K562 (cell line): ENCODE measurements around the gene LAX1. TPM values are rescaled to one million over a fixed set of nuclear protein-coding genes. Genes with fewer than 3 reads are reported as not detected.

Experiments
- CBFA2T3 ChIP-seq: fragments of 450-650 bp; IDR thresholded peaks from 2 replicates; pipeline ENCODE4 v1.6.1; 2017
- CBFB ChIP-seq: sonication (generic); formaldehyde crosslinking; IDR thresholded peaks from 2 replicates; pipeline ENCODE4 v1.4.0; 2020; ENCODE audit warnings: mild to moderate bottlenecking, missing genetic modification reagents
- ETS2 ChIP-seq: IDR thresholded peaks from 2 replicates; pipeline ENCODE4 v1.6.1; 2016; ENCODE audit warnings: borderline replicate concordance, missing genetic modification characterization, mild to moderate bottlenecking, moderate library complexity, missing compliant biosample characterization; ENCODE audit not compliant: poor library complexity, severe bottlenecking
- GATAD2A ChIP-seq: fragments of 450-650 bp; IDR thresholded peaks from 2 replicates; pipeline ENCODE4 v1.6.1; 2017
- HSF4 ChIP-seq: fragments of 250-450 bp; sonication (Bioruptor Pico); IDR thresholded peaks from 2 replicates; pipeline ENCODE4 v2.1.2; 2022; ENCODE audit warnings: mild to moderate bottlenecking, moderate library complexity, borderline replicate concordance
- MLLT1 ChIP-seq, 2 experiments: fragments of 450-650 bp; IDR thresholded peaks; 2 replicates each; pipeline ENCODE4 v1.6.1; 2016
- MLX ChIP-seq, 2 experiments: fragments of 450-650 bp in 1 of 2; sonication (generic) in 1 of 2; formaldehyde crosslinking; conservative IDR thresholded peaks; 2 replicates each; pipeline versions ENCODE4 v1.4.0 to v1.8.1; 2020 to 2022; ENCODE audit warnings: mild to moderate bottlenecking in 1 of 2, missing genetic modification reagents in 1 of 2
- NCOA6 ChIP-seq: fragments of 450-650 bp; IDR thresholded peaks from 2 replicates; pipeline ENCODE4 v1.6.1; 2017; ENCODE audit warnings: mild to moderate bottlenecking
- SIN3B ChIP-seq: fragments of 450-650 bp; IDR thresholded peaks from 2 replicates; pipeline ENCODE4 v1.6.1; 2017; ENCODE audit warnings: low read depth, mild to moderate bottlenecking, moderate library complexity
- TFAM ChIP-seq: fragments of 250-450 bp; sonication (Bioruptor Pico); conservative IDR thresholded peaks from 2 replicates; pipeline ENCODE4 v1.5.0; 2021; ENCODE audit warnings: mild to moderate bottlenecking, moderate library complexity
- THRAP3 ChIP-seq: fragments of 450-650 bp; IDR thresholded peaks from 2 replicates; pipeline ENCODE4 v1.6.1; 2016; ENCODE audit warnings: mild to moderate bottlenecking, inconsistent platforms, borderline replicate concordance
- ZC3H8 ChIP-seq: fragments of 450-650 bp; IDR thresholded peaks from 2 replicates; pipeline ENCODE4 v1.6.1; 2017
- ZFP30 ChIP-seq: fragments of 250-450 bp; sonication (Bioruptor Pico); IDR thresholded peaks from 2 replicates; pipeline ENCODE4 v1.8.0; 2022; ENCODE audit warnings: moderate library complexity, mild to moderate bottlenecking, inconsistent platforms, borderline replicate concordance
- ZFP36 ChIP-seq: fragments of 150-350 bp; IDR thresholded peaks from 2 replicates; pipeline ENCODE4 v1.6.1; 2018; ENCODE audit warnings: low read length, low read depth; ENCODE audit not compliant: partially characterized antibody
- ZFPM2 ChIP-seq: fragments of 250-450 bp; sonication (Bioruptor Pico); IDR thresholded peaks from 2 replicates; pipeline ENCODE4 v1.5.1; 2022; ENCODE audit warnings: mild to moderate bottlenecking
- ZNF133 ChIP-seq: fragments of 250-450 bp; sonication (Bioruptor Pico); IDR thresholded peaks from 2 replicates; pipeline ENCODE4 v1.4.0; 2020; ENCODE audit warnings: mild to moderate bottlenecking
- ZNF174 ChIP-seq: fragments of 250-450 bp; sonication (Bioruptor Pico); IDR thresholded peaks from 2 replicates; pipeline ENCODE4 v1.4.0; 2020; ENCODE audit warnings: mild to moderate bottlenecking
- ZNF197 ChIP-seq: fragments of 200-800 bp; sonication (Bioruptor generic); IDR thresholded peaks from 2 replicates; pipeline ENCODE4 v1.6.1; 2016; ENCODE audit warnings: low read depth, missing genetic modification characterization, missing compliant biosample characterization
- ZNF217 ChIP-seq: sonication (generic); formaldehyde crosslinking; IDR thresholded peaks from 2 replicates; pipeline ENCODE4 v1.8.0; 2022; ENCODE audit warnings: mild to moderate bottlenecking, missing genetic modification reagents
- ZNF23 ChIP-seq: fragments of 250-450 bp; sonication (Bioruptor Pico); IDR thresholded peaks from 2 replicates; pipeline ENCODE4 v1.4.0; 2020; ENCODE audit warnings: mild to moderate bottlenecking
- ZNF644 ChIP-seq: fragments of 200-800 bp; sonication (Bioruptor generic); IDR thresholded peaks from 2 replicates; pipeline ENCODE4 v1.6.1; 2016; ENCODE audit warnings: low read depth, missing genetic modification characterization, missing compliant biosample characterization
- ZNF830 ChIP-seq: fragments of 250-450 bp; sonication (Bioruptor Pico); IDR thresholded peaks from 2 replicates; pipeline ENCODE4 v1.5.0; 2021; ENCODE audit warnings: mild to moderate bottlenecking
- polyA plus RNA-seq, 8 experiments: library from polyadenylated mRNA; depleted of rRNA in 4 of 8; stranded (reverse) in 5 of 8; unstranded in 3 of 8; fragments of >200 nt; fragmentation: Nextera tagmentation in 2 of 8; fragmentation: Illumina TruSeq in 1 of 8; extraction: Ambion mirVana in 2 of 8; extraction: Trizol in 1 of 8; gene quantifications; 2 replicates each; pipeline versions ENCODE4 v1.2.1 to v1.2.3, GENCODE V29; 2011 to 2014; ENCODE audit warnings: inconsistent platforms in 1 of 8, missing spikeins in 1 of 8
- total RNA-seq, 7 experiments: library from RNA; depleted of rRNA in 6 of 7; stranded (reverse); fragments of >200 nt in 6 of 7; fragmentation: Illumina TruSeq in 2 of 7; extraction: Trizol in 2 of 7; gene quantifications; 2 replicates each; pipeline versions ENCODE4 v1.2.1 to v1.2.3, GENCODE V29; 2011 to 2021; ENCODE audit warnings: low replicate concordance in 1 of 7
- TF ChIP-seq, protein P1 (sequence below): fragments of 450-650 bp; conservative IDR thresholded peaks from 2 replicates; pipeline ENCODE4 v1.6.1; 2016; ENCODE audit warnings: missing genetic modification characterization, low read depth, mild to moderate bottlenecking, missing compliant biosample characterization, moderate library complexity
- TF ChIP-seq, protein P2 (sequence below): fragments of 250-450 bp; sonication (Bioruptor Pico); IDR thresholded peaks from 2 replicates; pipeline ENCODE4 v1.5.0; 2021

The LAX1 gene
- total and polyA plus RNA-seq, 9 of the 15 experiments (the other 6 are each of a cell fraction or from before 2014, with no cell fraction given), result not detected

GRCh38 chr1:203795441-203796235 is 30.7 kb downstream of the LAX1 start, which contains the start of the genes ZBED6 and ZC3H11A (continued):
- TF ChIP-seq, protein P1, sequence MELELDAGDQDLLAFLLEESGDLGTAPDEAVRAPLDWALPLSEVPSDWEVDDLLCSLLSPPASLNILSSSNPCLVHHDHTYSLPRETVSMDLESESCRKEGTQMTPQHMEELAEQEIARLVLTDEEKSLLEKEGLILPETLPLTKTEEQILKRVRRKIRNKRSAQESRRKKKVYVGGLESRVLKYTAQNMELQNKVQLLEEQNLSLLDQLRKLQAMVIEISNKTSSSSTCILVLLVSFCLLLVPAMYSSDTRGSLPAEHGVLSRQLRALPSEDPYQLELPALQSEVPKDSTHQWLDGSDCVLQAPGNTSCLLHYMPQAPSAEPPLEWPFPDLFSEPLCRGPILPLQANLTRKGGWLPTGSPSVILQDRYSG, result no peak; the same call in 1 of the 2 replicates
- TF ChIP-seq ZNF174 (no peak), MLLT1 (IDR thresholded peaks at IDR 0.05) (no peak), ETS2 (no peak), MLX (CRISPR knock-in tag; conservative IDR thresholded peaks at IDR 0.05) (no peak), THRAP3 (no peak), ZFP36 (peak; percentile 14), GATAD2A (no peak; the same call in 1 of the 2 replicates), CBFA2T3 (peak; percentile 49; the same call in 1 of the 2 replicates), CBFB (CRISPR knock-in tag) (no peak), NCOA6 (no peak), TFAM (CRISPR knock-in tag) (no peak), ZFP30 (CRISPR knock-in tag) (no peak), ZNF217 (no peak), ZNF197 (peak; percentile 87), HSF4 (no peak), ZNF830 (CRISPR knock-in tag) (0 out of 2 replicates have a peak, but pooled peaks have one; percentile 54), ZNF133 (CRISPR knock-in tag) (no peak), ZNF23 (no peak), ZFPM2 (no peak), ZC3H8 (no peak), ZNF644 (tag) (peak; percentile 62; the same call in 1 of the 2 replicates), SIN3B (no peak)
- TF ChIP-seq, protein P2, sequence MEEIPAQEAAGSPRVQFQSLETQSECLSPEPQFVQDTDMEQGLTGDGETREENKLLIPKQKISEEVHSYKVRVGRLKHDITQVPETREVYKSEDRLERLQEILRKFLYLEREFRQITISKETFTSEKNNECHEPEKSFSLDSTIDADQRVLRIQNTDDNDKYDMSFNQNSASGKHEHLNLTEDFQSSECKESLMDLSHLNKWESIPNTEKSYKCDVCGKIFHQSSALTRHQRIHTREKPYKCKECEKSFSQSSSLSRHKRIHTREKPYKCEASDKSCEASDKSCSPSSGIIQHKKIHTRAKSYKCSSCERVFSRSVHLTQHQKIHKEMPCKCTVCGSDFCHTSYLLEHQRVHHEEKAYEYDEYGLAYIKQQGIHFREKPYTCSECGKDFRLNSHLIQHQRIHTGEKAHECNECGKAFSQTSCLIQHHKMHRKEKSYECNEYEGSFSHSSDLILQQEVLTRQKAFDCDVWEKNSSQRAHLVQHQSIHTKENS (CRISPR knock-in tag), result no peak
